AG09319 (cell line): ENCODE results near the gene RAB4B.
A peak's percentile ranks its signal among the peaks of the same experiment; 100 is the strongest.
"Not testable (repeated sequence)": the region's sequence is repeated elsewhere in the genome, so short reads cannot be mapped to it uniquely, and the experiment has no call there.

Experiments used
- DNase-seq: peaks from one replicate; pipeline ENCODE4 v3.0.0-alpha.2; 2010; ENCODE audit warnings: low read depth; ENCODE audit errors: extremely low read depth
- CTCF ChIP-seq: IDR thresholded peaks from 2 replicates; pipeline ENCODE4 v1.5.1; 2011; ENCODE audit warnings: low read depth, mild to moderate bottlenecking, inconsistent platforms, low read length, moderate library complexity

RAB4B gene

DNA sequence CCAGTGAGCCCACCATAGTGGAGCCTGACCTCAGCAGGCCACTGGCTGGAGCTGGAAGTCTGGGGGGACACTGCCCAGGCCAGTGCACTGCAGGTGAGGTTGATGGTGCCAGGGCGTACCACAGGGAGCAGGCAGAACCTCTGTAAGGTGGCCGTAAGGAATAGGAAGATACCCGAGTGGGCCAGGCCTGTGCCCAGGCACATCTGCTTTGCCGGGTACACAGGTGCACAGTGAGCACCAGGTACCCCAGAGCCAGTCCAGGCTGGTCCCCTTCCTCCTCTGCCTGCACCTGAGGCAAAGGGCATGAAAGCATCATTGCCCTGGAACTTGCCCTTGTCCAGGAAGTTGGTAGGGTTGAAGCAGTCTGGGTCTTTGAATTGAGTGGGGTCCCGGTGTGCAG is 30.4 kb downstream of the RAB4B start:
- no peak for DNase-seq
- TF ChIP-seq CTCF: no peak

- no peak for DNase-seq
These were observed 31.5 kb downstream of the RAB4B start for GRCh38 chr19:40809358-40810086.

DNA sequence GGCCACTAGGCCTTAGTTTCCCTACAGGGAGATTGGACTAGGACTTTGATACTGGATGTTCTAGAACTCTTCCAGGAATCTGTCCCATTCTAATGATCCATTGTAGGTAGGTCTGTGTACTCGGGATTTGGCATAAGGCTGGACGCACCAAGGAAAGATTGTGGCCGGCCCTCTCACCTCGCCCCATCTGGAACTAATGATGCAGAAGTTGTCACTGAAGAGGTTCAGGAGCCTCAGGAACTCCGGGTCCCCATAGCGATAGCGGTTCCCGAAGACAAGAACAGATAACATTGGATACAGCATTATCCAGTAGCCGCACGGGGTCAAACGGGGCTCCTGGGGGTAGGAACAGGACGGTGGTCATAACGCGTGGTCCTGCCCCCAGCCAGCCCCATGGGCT is 32.1 kb downstream of the RAB4B start:
- no peak for DNase-seq
- no peak for TF ChIP-seq CTCF

More at GRCh38 chr19:40809358-40810086, 31.5 kb downstream of the RAB4B start:
- TF ChIP-seq CTCF: no peak

- DNase-seq: peak; percentile 44
These were observed 32.8 kb downstream of the RAB4B start for GRCh38 chr19:40810649-40811408.

DNA sequence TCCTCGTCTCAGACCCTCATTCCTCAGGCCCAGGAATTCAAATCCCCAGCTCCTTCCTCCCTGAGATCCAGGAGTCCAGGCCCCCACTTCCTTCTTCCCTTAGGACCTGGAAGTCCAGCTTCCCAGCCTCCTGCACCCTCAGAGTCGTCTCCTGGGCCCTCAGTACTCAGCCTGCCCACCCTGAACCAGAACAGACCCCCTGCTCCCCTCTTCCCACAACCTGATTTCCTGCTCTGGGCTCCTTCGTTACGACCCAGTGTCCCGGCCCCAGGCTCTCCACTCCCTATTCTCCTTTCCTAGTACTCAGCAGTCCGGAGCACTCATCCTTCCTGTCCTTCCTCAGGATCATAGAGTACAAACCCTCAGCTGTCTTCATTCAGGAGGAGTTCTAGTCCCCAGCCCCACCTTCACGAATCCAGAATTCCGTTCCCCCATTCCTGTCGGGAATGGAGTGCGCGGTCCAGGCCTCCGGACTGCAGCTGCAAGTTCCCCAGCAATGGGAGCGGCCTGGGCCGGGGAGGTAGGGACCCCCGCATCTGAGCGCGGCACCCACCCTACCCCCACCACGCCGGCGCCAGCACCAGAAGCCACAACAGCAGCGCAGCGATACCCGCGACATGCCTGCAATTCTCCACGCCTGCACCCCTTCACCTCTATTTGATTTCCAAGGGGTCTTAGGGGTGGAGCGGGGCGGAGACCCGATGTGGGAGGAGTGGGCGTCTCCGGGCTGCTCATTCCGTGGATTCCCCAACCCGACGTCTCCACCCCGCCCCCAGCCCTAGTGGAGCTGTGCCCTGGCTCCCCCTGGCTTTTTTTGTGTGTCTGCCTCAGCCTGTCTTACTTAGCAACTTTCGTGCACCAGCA is 33.7 kb downstream of the RAB4B start:
- TF ChIP-seq CTCF: no peak
- no peak for DNase-seq

- DNase-seq: not testable (repeated sequence)
These were observed 34.5 kb downstream of the RAB4B start for GRCh38 chr19:40812571-40812970.

DNA sequence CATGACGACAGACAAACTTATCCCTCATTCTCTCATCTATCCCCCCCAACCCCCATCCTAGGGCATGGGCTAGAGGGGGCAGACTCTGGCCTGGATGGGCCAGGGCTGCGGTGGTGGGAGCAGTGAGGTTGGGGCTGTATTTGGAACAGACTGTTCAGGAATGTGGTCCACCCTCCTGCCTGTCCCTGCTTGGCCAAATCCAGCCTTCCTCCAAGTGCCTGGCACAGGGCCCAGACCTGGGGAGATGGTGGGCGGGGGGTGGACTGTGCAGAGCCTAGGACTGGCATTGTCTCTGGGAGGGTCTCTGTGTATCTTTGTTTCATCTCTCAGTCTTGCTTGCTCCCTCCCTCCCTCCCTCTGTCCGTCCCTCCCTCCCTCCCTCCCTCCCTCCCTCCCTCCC is 35.1 kb downstream of the RAB4B start:
- no peak for DNase-seq
- TF ChIP-seq CTCF: no peak

DNA sequence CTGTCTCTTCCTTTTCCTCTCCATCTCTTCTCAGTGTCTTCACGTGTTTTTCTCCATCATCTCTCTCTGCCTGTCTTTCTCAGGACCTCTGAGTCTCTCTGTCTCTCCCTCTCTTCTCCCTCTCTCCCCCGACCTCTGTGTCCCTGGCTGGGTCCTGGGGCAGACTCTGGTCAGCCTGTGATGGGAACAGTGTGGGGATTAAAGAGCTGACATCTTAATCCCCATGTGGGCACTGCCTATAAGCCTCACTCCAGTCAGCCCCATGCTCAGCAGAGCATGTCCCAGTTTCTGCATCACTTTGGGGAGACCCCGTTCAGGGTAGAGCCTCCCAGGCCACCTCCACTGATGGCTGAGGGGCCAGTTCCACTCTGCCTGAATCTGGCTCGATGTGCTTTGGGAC is 37.2 kb downstream of the RAB4B start:
- no peak for TF ChIP-seq CTCF
- DNase-seq: no peak
